Progenitor cell of endocrine pancreas (in vitro differentiated cells): ENCODE data around the gene SEPTIN8. TPM values are rescaled to one million over a fixed set of nuclear protein-coding genes. Genes with fewer than 3 reads are reported as not detected.

Source experiments
- DNase-seq: peaks from one replicate; pipeline ENCODE4 v3.0.0; 2021; ENCODE audit warnings: low spot score; ENCODE audit not compliant: unreplicated experiment
- H3K27ac Mint-ChIP-seq: 2 replicates; pipeline ENCODE4 v1.8.0; 2021; ENCODE audit warnings: mild to moderate bottlenecking, moderate library complexity, mixed read lengths
- H3K27me3 Mint-ChIP-seq: 2 replicates; pipeline ENCODE4 v1.8.0; 2021; ENCODE audit warnings: mixed read lengths
- H3K36me3 Mint-ChIP-seq: 2 replicates; pipeline ENCODE4 v1.8.0; 2022; ENCODE audit warnings: mixed read lengths; ENCODE audit not compliant: insufficient read depth
- H3K4me1 Mint-ChIP-seq: 2 replicates; pipeline ENCODE4 v1.8.0; 2021; ENCODE audit warnings: low read depth, mixed read lengths
- H3K4me3 Mint-ChIP-seq: 2 replicates; pipeline ENCODE4 v1.8.0; 2021; ENCODE audit warnings: low read depth, mild to moderate bottlenecking, moderate library complexity, mixed read lengths
- H3K9me3 Mint-ChIP-seq: 2 replicates; pipeline ENCODE4 v1.8.0; 2021; ENCODE audit warnings: low read depth, mixed read lengths
- CTCF ChIP-seq: fragments of 200-600 bp; sonication (generic); IDR thresholded peaks from one replicate; pipeline ENCODE4 v1.5.0; 2021; ENCODE audit warnings: antibody characterized with exemption, mild to moderate bottlenecking; ENCODE audit not compliant: unreplicated experiment
- total RNA-seq: library from RNA; stranded (reverse); gene quantifications from 2 replicates; pipeline ENCODE4 v1.2.1, GENCODE V29; 2021

Gene SEPTIN8
- total RNA-seq, 1 donor from 2014 or later, result 67.2 TPM

- Mint-ChIP-seq H3K36me3 (no peaks in the 10 kb centered on the region), H3K9me3 (no peaks in the 10 kb centered on the region), H3K27me3 (peaks cover 21% of the 10 kb centered on the region), H3K4me3 (no peak overlapping the region), H3K4me1 (peaks cover 14% of the 10 kb centered on the region), H3K27ac (no peak overlapping the region)
- no peak for DNase-seq
- TF ChIP-seq CTCF, result no peak
Measured at GRCh38 chr5:132774896-132775295, 2.1 kb downstream of the SEPTIN8 start.

DNA sequence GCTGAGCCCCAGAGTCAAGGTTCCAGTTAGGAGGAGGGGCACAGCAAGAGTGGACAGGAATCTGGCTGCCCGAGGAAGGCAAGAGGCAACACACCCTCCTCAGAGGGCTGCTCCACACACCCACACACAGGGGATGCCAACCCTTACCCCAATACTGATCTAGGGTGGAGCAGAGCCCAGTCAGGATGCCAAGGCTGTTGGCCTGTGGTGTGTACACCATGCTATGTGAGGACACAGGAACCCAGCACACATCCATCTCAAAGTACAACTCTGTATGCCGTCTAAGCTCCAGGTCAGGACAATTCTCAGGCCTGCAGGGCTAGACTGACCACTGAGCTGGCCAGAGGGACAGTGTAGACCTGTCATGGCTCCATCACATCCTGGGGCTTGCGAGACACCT is 2.6 kb downstream of the SEPTIN8 start:
- Mint-ChIP-seq H3K4me1 (peaks cover 14% of the 10 kb centered on the region), H3K4me3 (no peak overlapping the region), H3K27me3 (peaks cover 17% of the 10 kb centered on the region), H3K9me3 (no peaks in the 10 kb centered on the region), H3K36me3 (no peaks in the 10 kb centered on the region), H3K27ac (no peak overlapping the region)
- DNase-seq, result no peak
- TF ChIP-seq CTCF, result no peak

DNA sequence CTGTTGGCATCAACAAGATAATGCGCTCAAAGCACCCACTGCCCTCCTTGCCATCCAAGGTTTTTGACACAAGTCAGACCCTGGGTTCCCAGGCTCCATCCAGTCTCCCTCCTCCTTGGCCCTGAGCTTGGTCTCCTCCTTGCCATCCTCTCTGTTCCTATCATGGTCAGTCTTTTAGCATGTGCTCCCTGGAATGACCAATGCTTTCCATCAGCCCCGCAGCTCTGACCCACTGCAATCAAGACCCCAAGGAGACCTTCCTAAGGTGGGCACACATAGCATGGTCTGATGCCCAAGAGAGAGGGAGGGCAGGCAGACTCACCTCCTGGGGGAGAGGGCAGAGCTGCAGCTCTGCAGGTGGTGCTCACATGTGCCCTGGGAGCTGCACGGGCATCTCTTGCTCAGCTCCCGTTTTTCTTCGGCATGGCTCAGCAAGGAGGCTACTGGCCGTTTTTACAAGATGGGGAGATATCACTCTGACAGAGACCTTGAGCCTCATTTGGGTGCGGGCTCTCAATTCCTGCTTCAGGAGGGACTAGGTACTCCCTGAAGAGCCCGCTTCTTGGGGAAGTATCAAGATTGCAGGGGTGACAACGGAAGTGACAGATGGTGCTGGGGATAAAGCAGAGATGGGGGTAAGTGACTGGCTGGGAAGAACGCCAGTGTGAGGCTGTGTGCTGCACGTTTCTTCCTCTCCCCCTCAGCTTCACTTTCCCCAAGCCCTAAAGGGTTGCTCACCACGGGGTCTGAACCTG is 3.3 kb downstream of the SEPTIN8 start:
- H3K4me1 Mint-ChIP-seq, result peaks cover 14% of the 10 kb centered on the region
- peaks cover 11% of the 10 kb centered on the region for H3K27me3 Mint-ChIP-seq
- TF ChIP-seq CTCF, result no peak
- DNase-seq, result no peak
- H3K27ac Mint-ChIP-seq, result no peak overlapping the region
- no peaks in the 10 kb centered on the region for H3K36me3 Mint-ChIP-seq
- no peaks in the 10 kb centered on the region for H3K9me3 Mint-ChIP-seq
- H3K4me3 Mint-ChIP-seq, result no peak overlapping the region

- peaks cover 4% of the 10 kb centered on the region for H3K27me3 Mint-ChIP-seq
Measured at GRCh38 chr5:132773114-132773513, 3.9 kb downstream of the SEPTIN8 start.

More at GRCh38 chr5:132773114-132773513, 3.9 kb downstream of the SEPTIN8 start:
- H3K4me3 Mint-ChIP-seq, result no peak overlapping the region
- H3K4me1 Mint-ChIP-seq, result peaks cover 11% of the 10 kb centered on the region
- no peaks in the 10 kb centered on the region for H3K36me3 Mint-ChIP-seq
- TF ChIP-seq CTCF, result no peak
- H3K9me3 Mint-ChIP-seq, result no peaks in the 10 kb centered on the region
- DNase-seq, result no peak
- H3K27ac Mint-ChIP-seq, result no peak overlapping the region
